Esophagus muscularis mucosa (tissue), 4 donors: ENCODE data around the gene OTULINL.

Experiments
- EP300 ChIP-seq: sonication (generic); formaldehyde crosslinking; IDR thresholded peaks from one replicate; pipeline ENCODE4 v1.6.1; 2017; ENCODE audit warnings: antibody characterized with exemption
- POLR2A ChIP-seq: fragments of 450-650 bp; IDR thresholded peaks from one replicate; pipeline ENCODE4 v1.6.1; 2017; ENCODE audit warnings: antibody characterized with exemption, moderate library complexity, mild to moderate bottlenecking, low read depth
- POLR2AphosphoS5 ChIP-seq, 2 donors: sonication (generic); formaldehyde crosslinking; IDR thresholded peaks; one replicate each; pipeline ENCODE4 v1.6.1; 2017; ENCODE audit warnings: antibody characterized with exemption in 2 of 2
- TF ChIP-seq, protein P1 (sequence below), 3 experiments: fragments of 200-600 bp in 2 of 3; fragments of 450-650 bp in 1 of 3; sonication (generic) in 2 of 3; IDR thresholded peaks; one replicate each; pipeline ENCODE4 v1.5.1; 2017 to 2019; ENCODE audit warnings: antibody characterized with exemption in 3 of 3, mild to moderate bottlenecking in 2 of 3, moderate library complexity in 1 of 3

DNA sequence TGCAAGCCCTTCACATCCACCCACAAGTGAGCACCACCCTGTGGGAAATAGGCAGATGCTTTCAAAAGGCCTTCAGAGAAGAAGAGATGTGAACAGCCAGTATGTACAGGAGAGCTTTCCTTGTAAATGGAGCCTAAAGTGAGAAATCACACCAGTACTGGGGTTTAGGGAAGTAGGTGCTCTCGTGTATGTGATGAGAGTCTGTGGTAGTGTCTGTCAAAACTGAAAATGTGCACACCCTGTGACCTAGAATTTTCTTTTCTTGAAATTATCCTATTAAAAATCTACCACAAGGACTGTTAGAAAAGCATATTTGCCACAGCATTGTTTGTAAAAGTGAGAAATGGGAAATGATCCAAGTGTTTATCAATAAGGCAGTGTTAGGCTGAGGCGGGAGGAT lies 16.6 kb downstream of the OTULINL start:
- TF ChIP-seq, protein P1, sequence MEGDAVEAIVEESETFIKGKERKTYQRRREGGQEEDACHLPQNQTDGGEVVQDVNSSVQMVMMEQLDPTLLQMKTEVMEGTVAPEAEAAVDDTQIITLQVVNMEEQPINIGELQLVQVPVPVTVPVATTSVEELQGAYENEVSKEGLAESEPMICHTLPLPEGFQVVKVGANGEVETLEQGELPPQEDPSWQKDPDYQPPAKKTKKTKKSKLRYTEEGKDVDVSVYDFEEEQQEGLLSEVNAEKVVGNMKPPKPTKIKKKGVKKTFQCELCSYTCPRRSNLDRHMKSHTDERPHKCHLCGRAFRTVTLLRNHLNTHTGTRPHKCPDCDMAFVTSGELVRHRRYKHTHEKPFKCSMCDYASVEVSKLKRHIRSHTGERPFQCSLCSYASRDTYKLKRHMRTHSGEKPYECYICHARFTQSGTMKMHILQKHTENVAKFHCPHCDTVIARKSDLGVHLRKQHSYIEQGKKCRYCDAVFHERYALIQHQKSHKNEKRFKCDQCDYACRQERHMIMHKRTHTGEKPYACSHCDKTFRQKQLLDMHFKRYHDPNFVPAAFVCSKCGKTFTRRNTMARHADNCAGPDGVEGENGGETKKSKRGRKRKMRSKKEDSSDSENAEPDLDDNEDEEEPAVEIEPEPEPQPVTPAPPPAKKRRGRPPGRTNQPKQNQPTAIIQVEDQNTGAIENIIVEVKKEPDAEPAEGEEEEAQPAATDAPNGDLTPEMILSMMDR (IDR thresholded peaks at IDR 0.05), result no peak
- TF ChIP-seq POLR2A (no peak), EP300 (no peak), POLR2AphosphoS5 (IDR thresholded peaks at IDR 0.05) (no peak)
